Endothelial cell of umbilical vein (primary cell): ENCODE results near the gene USP48. TPM values are rescaled to one million over a fixed set of nuclear protein-coding genes. Genes with fewer than 3 reads are reported as not detected.

Experiments
- BruUV-seq: library from RNA; stranded (reverse); fragments of 400-500 nt; replicated peaks from 2 replicates; lab custom pipeline; 2021; lab: Mats Ljungman, UMichigan
- CTCF ChIA-PET: fragments of 300-600, 350-600 bp; sonication (Branson Sonifier 250); formaldehyde crosslinking; loops from one replicate; lab custom pipeline; 2021; ENCODE audit warnings: antibody characterized with exemption, inconsistent platforms; lab: Charles Lee
- POLR2A ChIA-PET: fragments of 300-600, 350-600 bp; sonication (Branson Sonifier 250); formaldehyde crosslinking; loops from one replicate; lab custom pipeline; 2021; ENCODE audit warnings: antibody characterized with exemption, inconsistent platforms; lab: Charles Lee
- DNase-seq: peaks from one replicate; pipeline ENCODE4 v3.0.0-alpha.2; 2011; ENCODE audit warnings: low read depth, low spot score
- FAIRE-seq: peaks from 2 replicates; lab custom pipeline; 2011; peaks lifted over from hg19 to GRCh38; lab: Jason Lieb, UNC
- H2AFZ ChIP-seq: 2 replicates; pipeline ENCODE4 v1.6.0; 2012; ENCODE audit warnings: low read depth, low read length, control low read depth, inconsistent platforms
- H3K27ac ChIP-seq: 2 replicates; pipeline ENCODE4 v1.5.1; 2011; ENCODE audit warnings: low read depth, mild to moderate bottlenecking, control low read depth, low read length, moderate library complexity; ENCODE audit not compliant: insufficient read depth
- H3K27me3 ChIP-seq, 2 experiments: 2 replicates each; pipeline versions ENCODE4 v1.6.0 to v1.6.1; 2011; ENCODE audit warnings: low read length in 2 of 2, mixed read lengths in 1 of 2; ENCODE audit not compliant: control insufficient read depth in 2 of 2, insufficient read depth in 2 of 2
- H3K36me3 ChIP-seq, 2 experiments: 2 replicates in 1 of 2; 3 replicates in 1 of 2; pipeline ENCODE4 v1.5.1; 2011; ENCODE audit warnings: low read length in 2 of 2, mild to moderate bottlenecking in 1 of 2, moderate library complexity in 1 of 2; ENCODE audit not compliant: control insufficient read depth in 2 of 2, insufficient read depth in 2 of 2; ENCODE audit errors: extremely low read depth in 1 of 2
- H3K4me1 ChIP-seq: 3 replicates; pipeline ENCODE4 v1.5.1; 2011; ENCODE audit warnings: mild to moderate bottlenecking, low read length; ENCODE audit not compliant: control insufficient read depth, insufficient read depth; ENCODE audit errors: extremely low read depth
- H3K4me2 ChIP-seq: 2 replicates; pipeline ENCODE4 v1.6.1; 2011; ENCODE audit warnings: low read length, control low read depth, mixed read lengths; ENCODE audit not compliant: insufficient read depth
- H3K4me3 ChIP-seq, 3 experiments: fragments of 200-600 bp in 1 of 3; sonication (generic), shearing (Covaris generic) in 1 of 3; replicated peaks in 1 of 3; 2 replicates each; pipeline ENCODE4 v1.5.1; 2011 to 2016; ENCODE audit warnings: control low read depth in 3 of 3, low read length in 3 of 3, mild to moderate bottlenecking in 2 of 3, inconsistent platforms in 1 of 3, low read depth in 1 of 3, moderate library complexity in 1 of 3; ENCODE audit not compliant: insufficient read depth in 1 of 3
- H3K79me2 ChIP-seq: 2 replicates; pipeline ENCODE4 v1.6.0; 2012; ENCODE audit warnings: low read length, inconsistent platforms; ENCODE audit not compliant: control insufficient read depth, insufficient read depth
- H3K9ac ChIP-seq: replicated peaks from 2 replicates; pipeline ENCODE3; 2011; ENCODE audit warnings: low read length, control low read depth; ENCODE audit not compliant: insufficient read depth; ENCODE audit errors: extremely low read depth
- H3K9me1 ChIP-seq: replicated peaks from 3 replicates; pipeline ENCODE4 v1.6.0; 2011; ENCODE audit warnings: mild to moderate bottlenecking, low read length; ENCODE audit not compliant: control insufficient read depth, insufficient read depth; ENCODE audit errors: extremely low read depth
- H3K9me3 ChIP-seq: replicated peaks from 2 replicates; pipeline ENCODE4 v1.5.1; 2012; ENCODE audit warnings: low read length, inconsistent platforms; ENCODE audit not compliant: control insufficient read depth, insufficient read depth
- H4K20me1 ChIP-seq: replicated peaks from 2 replicates; pipeline ENCODE3; 2011; ENCODE audit warnings: mild to moderate bottlenecking, low read length; ENCODE audit not compliant: control insufficient read depth, insufficient read depth; ENCODE audit errors: extremely low read depth
- CTCF ChIP-seq, 2 donors: IDR thresholded peaks; 1 replicate in 1 of 2; 2 replicates in 1 of 2; pipeline ENCODE4 v1.5.1; 2011; ENCODE audit warnings: low read length in 2 of 2, mild to moderate bottlenecking in 2 of 2, moderate library complexity in 2 of 2, control low read depth in 1 of 2, inconsistent platforms in 1 of 2, low read depth in 1 of 2; ENCODE audit not compliant: insufficient read depth in 1 of 2; ENCODE audit errors: extremely low read depth in 1 of 2
- EZH2 ChIP-seq: IDR thresholded peaks from 2 replicates; pipeline ENCODE4 v1.6.1; 2012; ENCODE audit warnings: borderline replicate concordance, low read depth, mild to moderate bottlenecking, moderate library complexity, low read length, inconsistent platforms; ENCODE audit not compliant: severe bottlenecking
- FOS ChIP-seq: IDR thresholded peaks from 2 replicates; pipeline ENCODE4 v1.6.1; 2011; ENCODE audit warnings: mild to moderate bottlenecking, low read length, moderate library complexity, borderline replicate concordance; ENCODE audit not compliant: insufficient read depth
- GATA2 ChIP-seq: IDR thresholded peaks from 2 replicates; pipeline ENCODE4 v1.7.0; 2011; ENCODE audit warnings: low read depth, mild to moderate bottlenecking, moderate library complexity, mixed read lengths, low read length; ENCODE audit not compliant: insufficient read length, insufficient read depth
- JUN ChIP-seq: IDR thresholded peaks from 2 replicates; pipeline ENCODE4 v1.6.1; 2011; ENCODE audit warnings: borderline replicate concordance, low read depth; ENCODE audit not compliant: insufficient read length, insufficient read depth
- MYC ChIP-seq: IDR thresholded peaks from one replicate; pipeline ENCODE4 v1.6.1; 2011; ENCODE audit warnings: mild to moderate bottlenecking, low read depth, low read length
- POLR2A ChIP-seq: IDR thresholded peaks from 2 replicates; pipeline ENCODE4 v1.6.1; 2012; ENCODE audit warnings: low read depth, mild to moderate bottlenecking, control low read depth, low read length
- POLR2AphosphoS5 ChIP-seq: IDR thresholded peaks from 2 replicates; pipeline ENCODE4 v1.6.1; 2012; ENCODE audit warnings: low read depth, mild to moderate bottlenecking, control low read depth, low read length, moderate library complexity; ENCODE audit not compliant: insufficient read depth
- dilution Hi-C: fragments of 300-500 bp; cut with MboI; formaldehyde crosslinking; loops from one replicate; pipeline ENCODE4 v1.15.0; 2019; ENCODE audit warnings: low sequenced_read_pairs; ENCODE audit not compliant: extremely low pct_ligation_motif_present
- intact Hi-C: fragments of 100-400 bp; cut with micrococcal nuclease; formaldehyde crosslinking; loops from one replicate; pipeline ENCODE4 v1.10.0; 2022
- polyA plus RNA-seq, 4 experiments: library from polyadenylated mRNA; depleted of rRNA in 3 of 4; stranded (reverse) in 3 of 4; unstranded in 1 of 4; fragments of >200 nt; gene quantifications; 2 replicates each; pipeline versions ENCODE4 v1.2.1 to v1.2.3, GENCODE V29; 2011 to 2012; ENCODE audit warnings: missing spikeins in 1 of 4
- total RNA-seq: library from RNA; stranded (reverse); gene quantifications from 2 replicates; pipeline ENCODE4 v1.2.3, GENCODE V29; 2021
- TF ChIP-seq, protein P1 (sequence below): IDR thresholded peaks from 2 replicates; pipeline ENCODE4 v1.6.1; 2011; ENCODE audit not compliant: insufficient read depth, insufficient read length

Gene USP48
- total and polyA plus RNA-seq, 2 donors (not counting 3 experiments of a cell fraction or from before 2014, with no cell fraction given): 27.2 to 149 TPM

DNA sequence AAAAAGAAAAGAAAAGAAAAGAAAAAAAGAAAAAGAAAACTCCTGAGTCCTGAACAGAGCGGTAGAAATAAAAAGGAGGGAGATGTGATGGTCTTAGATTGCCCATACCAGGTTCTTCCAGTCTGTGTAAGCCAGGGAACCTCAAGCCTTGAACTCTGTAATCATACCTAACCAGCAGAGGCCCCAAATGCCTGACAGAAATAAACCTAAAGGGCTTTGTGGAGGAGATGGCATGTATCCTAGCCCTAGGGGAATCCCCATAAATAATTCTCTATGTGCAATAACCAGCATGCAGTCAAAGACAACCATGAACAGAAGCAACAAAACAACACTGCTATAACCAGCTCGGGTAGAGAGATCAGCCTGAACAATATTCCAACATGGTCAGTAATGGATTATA lies 40.4 kb downstream of the USP48 start:
- Histone ChIP-seq H3K9me1 (no peaks in the 10 kb centered on the region), H3K9ac (no peak overlapping the region), H3K4me2 (no peak overlapping the region), H3K79me2 (peaks cover 21% of the 10 kb centered on the region), H3K9me3 (no peaks in the 10 kb centered on the region), H3K27me3 (no peaks in the 10 kb centered on the region), H2AFZ (no peak overlapping the region), H3K4me3 (no peak overlapping the region), H3K4me1 (peaks cover 4% of the 10 kb centered on the region), H3K27ac (no peak overlapping the region), H3K36me3 (peaks cover 5 to 11% of the 10 kb centered on the region in 2 experiments), H4K20me1 (no peaks in the 10 kb centered on the region)
- no peak for FAIRE-seq
- dilution Hi-C loops (no loop called here), intact Hi-C loops (no loop called here)
- DNase-seq: no peak
- ChIA-PET CTCF (no interaction called here), POLR2A (no interaction called here)
- BruUV-seq: no TSS peak
- TF ChIP-seq GATA2 (no peak), POLR2AphosphoS5 (no peak), CTCF (IDR thresholded peaks at IDR 0.05; ENCODE audit: extremely low read depth in 1 of 2, insufficient read depth in 1 of 2, low read depth in 1 of 2, low read length in 2 of 2) (no peak), FOS (no peak), EZH2 (no peak), MYC (no peak), JUN (no peak), POLR2A (no peak)
- TF ChIP-seq, protein P1, sequence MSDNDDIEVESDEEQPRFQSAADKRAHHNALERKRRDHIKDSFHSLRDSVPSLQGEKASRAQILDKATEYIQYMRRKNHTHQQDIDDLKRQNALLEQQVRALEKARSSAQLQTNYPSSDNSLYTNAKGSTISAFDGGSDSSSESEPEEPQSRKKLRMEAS: no peak
